Measurements from ENCODE around the gene HIPK1. TPM values are rescaled to one million over a fixed set of nuclear protein-coding genes. Genes with fewer than 3 reads are reported as not detected.

The HIPK1 gene
- total and polyA plus RNA-seq, 8 donors, result 6.8 to 42.1 (median 28.9) TPM

- H3K27me3 ChIP-seq, result no peaks in the 10 kb centered on the region
- ATAC-seq (no peak), DNase-seq (no peak), FAIRE-seq (no peak)
- H3K9me3 ChIP-seq, result no peaks in the 10 kb centered on the region
- 57 to 64% methylated on average over 2 of the region's 2 CpGs for WGBS, 2 donors
- TF ChIP-seq CTCF (IDR thresholded peaks at IDR 0.05), result no peak
- no peaks in the 10 kb centered on the region for H3K4me1 ChIP-seq
- intact Hi-C loops (cut with DNase I), result no loop called here
- no peaks in the 10 kb centered on the region for H3K36me3 ChIP-seq
- H3K4me3 ChIP-seq, result no peak overlapping the region
- no peak overlapping the region for H3K27ac ChIP-seq
Observed at GRCh38 chr1:114008480-114008941, 79.4 kb downstream of the HIPK1 start.

- intact Hi-C loops (cut with DNase I), result no loop called here
- H3K27ac ChIP-seq, result no peak overlapping the region
- no peaks in the 10 kb centered on the region for H3K9me3 ChIP-seq
- FAIRE-seq (no peak), ATAC-seq (no peak), DNase-seq (no peak)
- TF ChIP-seq CTCF (IDR thresholded peaks at IDR 0.05), result no peak
- H3K4me3 ChIP-seq, result no peak overlapping the region
- no peaks in the 10 kb centered on the region for H3K27me3 ChIP-seq
- H3K36me3 ChIP-seq, result no peaks in the 10 kb centered on the region
- no peaks in the 10 kb centered on the region for H3K4me1 ChIP-seq
Observed at GRCh38 chr1:114008993-114009392, 79.9 kb downstream of the HIPK1 start.

- TF ChIP-seq CTCF (IDR thresholded peaks at IDR 0.05), result no peak
- ATAC-seq, result no peak
- Histone ChIP-seq H3K36me3 (no peaks in the 10 kb centered on the region), H3K4me1 (no peaks in the 10 kb centered on the region), H3K4me3 (no peak overlapping the region), H3K27me3 (no peaks in the 10 kb centered on the region), H3K27ac (no peak overlapping the region), H3K9me3 (no peaks in the 10 kb centered on the region)
- intact Hi-C loops (cut with DNase I), result no loop called here
- WGBS, 2 donors, result 47 to 54% methylated on average over 1 of the region's 1 CpG
- no peak for DNase-seq
- FAIRE-seq, result no peak
Observed at GRCh38 chr1:114009393-114009792, 80.3 kb downstream of the HIPK1 start.

- Histone ChIP-seq H3K36me3 (no peaks in the 10 kb centered on the region), H3K4me3 (no peak overlapping the region), H3K27ac (no peak overlapping the region), H3K9me3 (no peaks in the 10 kb centered on the region), H3K27me3 (no peaks in the 10 kb centered on the region), H3K4me1 (no peaks in the 10 kb centered on the region)
- 47 to 57% methylated on average over 9 of the region's 9 CpGs for WGBS, 2 donors
- ATAC-seq (no peak), DNase-seq (no peak), FAIRE-seq (no peak)
- TF ChIP-seq CTCF (IDR thresholded peaks at IDR 0.05), result no peak
- intact Hi-C loops (cut with DNase I), result no loop called here
Observed at GRCh38 chr1:114010433-114011184, 81.5 kb downstream of the HIPK1 start.

GRCh38 chr1:114011796-114012195 is 82.7 kb downstream of the HIPK1 start:
- no peak overlapping the region for H3K4me3 ChIP-seq
- no peaks in the 10 kb centered on the region for H3K4me1 ChIP-seq
- H3K9me3 ChIP-seq, result no peaks in the 10 kb centered on the region
- FAIRE-seq (no peak), ATAC-seq (no peak), DNase-seq (no peak)
- H3K36me3 ChIP-seq, result no peaks in the 10 kb centered on the region
- no peaks in the 10 kb centered on the region for H3K27me3 ChIP-seq
- TF ChIP-seq CTCF (IDR thresholded peaks at IDR 0.05), result no peak
- no peak overlapping the region for H3K27ac ChIP-seq
- intact Hi-C loops (cut with DNase I), result no loop called here

All from pancreas (tissue), 10 donors.